BE2C (cell line): ENCODE data around the gene IRAK4.

ENCODE experiments used
- DNase-seq: peaks from one replicate; pipeline ENCODE4 v3.0.0-alpha.2; 2020
- H3K27me3 ChIP-seq: fragments of 250-450 bp; sonication (Bioruptor Pico); 2 replicates; pipeline ENCODE4 v1.5.1; 2020; ENCODE audit warnings: mild to moderate bottlenecking
- H3K36me3 ChIP-seq: fragments of 250-450 bp; sonication (Bioruptor Pico); 2 replicates; pipeline ENCODE4 v1.5.1; 2020; ENCODE audit warnings: mild to moderate bottlenecking
- H3K4me1 ChIP-seq: fragments of 250-450 bp; sonication (Bioruptor Pico); 2 replicates; pipeline ENCODE4 v1.5.1; 2020
- H3K4me3 ChIP-seq: 2 replicates; pipeline ENCODE4 v1.5.1; 2011; ENCODE audit warnings: low read depth, low read length
- H3K9me3 ChIP-seq: fragments of 250-450 bp; sonication (Bioruptor Pico); 2 replicates; pipeline ENCODE4 v1.5.1; 2020
- TF ChIP-seq, protein P1 (sequence below): IDR thresholded peaks from 2 replicates; pipeline ENCODE4 v1.5.1; 2012; ENCODE audit warnings: mild to moderate bottlenecking, low read depth, low read length

The IRAK4 gene

DNA sequence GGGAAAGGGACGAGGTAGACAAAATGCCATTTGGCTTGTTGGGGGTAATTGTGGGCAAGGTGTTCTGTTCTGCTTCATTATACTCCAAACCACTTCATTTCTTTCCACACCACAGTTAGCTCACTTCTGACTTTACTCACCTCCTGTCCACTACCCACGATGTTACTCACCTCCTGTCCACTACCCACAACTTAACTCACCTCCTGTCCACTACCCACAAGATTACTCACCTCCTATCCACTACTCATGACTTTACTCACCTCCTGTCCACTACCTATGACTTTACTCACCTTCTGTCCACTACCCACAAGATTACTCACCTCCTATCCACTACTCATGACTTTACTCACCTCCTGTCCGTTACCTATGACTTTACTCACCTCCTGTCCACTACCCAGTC is 57.4 kb downstream of the IRAK4 start:
- H3K4me3 ChIP-seq, result no peak overlapping the region
- no peaks in the 10 kb centered on the region for H3K36me3 ChIP-seq
- DNase-seq, result no peak
- TF ChIP-seq, protein P1, sequence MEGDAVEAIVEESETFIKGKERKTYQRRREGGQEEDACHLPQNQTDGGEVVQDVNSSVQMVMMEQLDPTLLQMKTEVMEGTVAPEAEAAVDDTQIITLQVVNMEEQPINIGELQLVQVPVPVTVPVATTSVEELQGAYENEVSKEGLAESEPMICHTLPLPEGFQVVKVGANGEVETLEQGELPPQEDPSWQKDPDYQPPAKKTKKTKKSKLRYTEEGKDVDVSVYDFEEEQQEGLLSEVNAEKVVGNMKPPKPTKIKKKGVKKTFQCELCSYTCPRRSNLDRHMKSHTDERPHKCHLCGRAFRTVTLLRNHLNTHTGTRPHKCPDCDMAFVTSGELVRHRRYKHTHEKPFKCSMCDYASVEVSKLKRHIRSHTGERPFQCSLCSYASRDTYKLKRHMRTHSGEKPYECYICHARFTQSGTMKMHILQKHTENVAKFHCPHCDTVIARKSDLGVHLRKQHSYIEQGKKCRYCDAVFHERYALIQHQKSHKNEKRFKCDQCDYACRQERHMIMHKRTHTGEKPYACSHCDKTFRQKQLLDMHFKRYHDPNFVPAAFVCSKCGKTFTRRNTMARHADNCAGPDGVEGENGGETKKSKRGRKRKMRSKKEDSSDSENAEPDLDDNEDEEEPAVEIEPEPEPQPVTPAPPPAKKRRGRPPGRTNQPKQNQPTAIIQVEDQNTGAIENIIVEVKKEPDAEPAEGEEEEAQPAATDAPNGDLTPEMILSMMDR, result no peak
- H3K4me1 ChIP-seq, result no peaks in the 10 kb centered on the region
- no peaks in the 10 kb centered on the region for H3K9me3 ChIP-seq
- H3K27me3 ChIP-seq, result no peaks in the 10 kb centered on the region; the same call in none of the 2 replicates

DNA sequence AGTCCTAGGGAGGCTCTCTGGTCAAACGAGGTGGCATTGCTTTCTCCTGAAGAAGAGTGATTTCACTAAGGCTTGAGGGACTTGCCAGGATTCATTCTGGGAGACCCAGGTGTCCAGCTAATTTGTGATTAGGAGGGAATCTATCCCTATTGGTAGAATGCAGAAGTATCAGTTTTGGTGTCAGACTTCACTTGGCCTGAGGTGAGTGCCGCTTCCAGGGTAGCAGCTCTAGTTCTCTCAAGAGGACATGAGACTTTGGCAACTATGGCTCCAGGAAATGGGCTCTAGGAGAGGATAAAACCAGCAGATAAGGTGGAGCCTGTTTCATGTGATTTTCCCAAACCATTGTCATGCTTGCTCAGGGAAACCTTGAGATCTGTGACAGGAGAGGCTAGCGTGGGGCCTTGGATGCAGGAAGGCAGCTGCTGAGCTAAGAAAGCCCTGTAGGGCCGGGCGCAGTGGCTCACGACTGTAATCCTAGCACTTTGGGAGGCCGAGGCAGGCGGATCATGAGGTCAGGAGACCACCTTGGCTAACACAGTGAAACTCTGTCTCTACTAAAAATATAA is 65.5 kb downstream of the IRAK4 start:
- no peaks in the 10 kb centered on the region for H3K27me3 ChIP-seq
- TF ChIP-seq, protein P1, result no peak
- no peaks in the 10 kb centered on the region for H3K4me1 ChIP-seq
- H3K36me3 ChIP-seq, result no peaks in the 10 kb centered on the region
- no peak for DNase-seq
- H3K9me3 ChIP-seq, result no peaks in the 10 kb centered on the region
- no peak overlapping the region for H3K4me3 ChIP-seq

GRCh38 chr12:43826681-43827080 is 67.9 kb downstream of the IRAK4 start:
- Histone ChIP-seq H3K4me1 (no peaks in the 10 kb centered on the region), H3K27me3 (no peaks in the 10 kb centered on the region), H3K36me3 (no peaks in the 10 kb centered on the region), H3K9me3 (no peaks in the 10 kb centered on the region), H3K4me3 (no peak overlapping the region)
- no peak for DNase-seq
- TF ChIP-seq, protein P1, result no peak

GRCh38 chr12:43827093-43827492 is 68.3 kb downstream of the IRAK4 start:
- H3K36me3 ChIP-seq, result no peaks in the 10 kb centered on the region
- no peak for DNase-seq
- no peaks in the 10 kb centered on the region for H3K9me3 ChIP-seq
- TF ChIP-seq, protein P1, result no peak
- no peak overlapping the region for H3K4me3 ChIP-seq
- no peaks in the 10 kb centered on the region for H3K27me3 ChIP-seq
- no peaks in the 10 kb centered on the region for H3K4me1 ChIP-seq

DNA sequence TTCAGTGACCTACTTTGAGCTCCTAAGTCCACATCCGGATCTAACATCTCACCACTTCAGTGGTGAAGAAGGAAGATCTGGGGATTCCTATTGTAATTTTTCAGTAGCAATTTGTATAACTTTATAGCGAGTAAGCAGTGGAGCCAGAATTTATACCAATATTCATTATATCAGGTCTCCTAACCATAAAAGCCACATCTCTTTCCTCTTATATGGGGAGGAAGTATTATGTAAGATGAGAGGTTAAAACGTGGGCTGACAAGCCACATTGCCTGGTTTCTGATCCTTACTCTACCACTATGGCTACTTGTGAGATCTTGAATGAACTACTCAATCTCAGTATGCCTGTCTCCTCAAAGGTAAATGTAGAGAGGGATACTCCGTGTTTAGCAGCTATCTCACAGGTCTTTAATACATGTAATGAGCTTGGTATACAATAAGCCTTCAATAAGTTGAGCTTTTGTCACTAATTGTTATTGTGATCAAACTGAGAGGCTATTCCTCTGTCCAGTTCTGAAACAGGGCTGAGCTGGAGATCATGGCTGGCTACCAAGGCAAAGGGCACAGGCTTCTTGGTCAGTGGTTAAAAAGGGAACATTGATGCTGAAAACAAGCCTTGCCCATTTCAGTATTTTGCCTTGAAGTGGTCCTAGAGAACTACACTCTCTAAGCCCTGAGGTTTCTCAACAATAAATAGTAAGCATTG is 73.9 kb downstream of the IRAK4 start:
- TF ChIP-seq, protein P1, result no peak
- Histone ChIP-seq H3K9me3 (no peaks in the 10 kb centered on the region), H3K36me3 (no peaks in the 10 kb centered on the region), H3K4me3 (no peak overlapping the region), H3K27me3 (peaks cover 29% of the 10 kb centered on the region), H3K4me1 (no peaks in the 10 kb centered on the region)
- DNase-seq, result no peak

GRCh38 chr12:43835264-43835655 is 76.5 kb downstream of the IRAK4 start:
- Histone ChIP-seq H3K4me1 (no peaks in the 10 kb centered on the region), H3K27me3 (peaks cover 29% of the 10 kb centered on the region), H3K9me3 (no peaks in the 10 kb centered on the region), H3K36me3 (no peaks in the 10 kb centered on the region), H3K4me3 (peak overlapping the region; percentile 58)
- DNase-seq, result no peak
- TF ChIP-seq, protein P1, result no peak
